GM21360 (cell line): ENCODE measurements around the gene SERAC1.

Source experiments
- ATAC-seq: cut with Tn5 transposase; IDR thresholded peaks from one replicate; pipeline ENCODE4 v1.9.1; 2021; ENCODE audit warnings: mild to moderate bottlenecking, moderate library complexity; ENCODE audit not compliant: unreplicated experiment

Gene SERAC1

DNA sequence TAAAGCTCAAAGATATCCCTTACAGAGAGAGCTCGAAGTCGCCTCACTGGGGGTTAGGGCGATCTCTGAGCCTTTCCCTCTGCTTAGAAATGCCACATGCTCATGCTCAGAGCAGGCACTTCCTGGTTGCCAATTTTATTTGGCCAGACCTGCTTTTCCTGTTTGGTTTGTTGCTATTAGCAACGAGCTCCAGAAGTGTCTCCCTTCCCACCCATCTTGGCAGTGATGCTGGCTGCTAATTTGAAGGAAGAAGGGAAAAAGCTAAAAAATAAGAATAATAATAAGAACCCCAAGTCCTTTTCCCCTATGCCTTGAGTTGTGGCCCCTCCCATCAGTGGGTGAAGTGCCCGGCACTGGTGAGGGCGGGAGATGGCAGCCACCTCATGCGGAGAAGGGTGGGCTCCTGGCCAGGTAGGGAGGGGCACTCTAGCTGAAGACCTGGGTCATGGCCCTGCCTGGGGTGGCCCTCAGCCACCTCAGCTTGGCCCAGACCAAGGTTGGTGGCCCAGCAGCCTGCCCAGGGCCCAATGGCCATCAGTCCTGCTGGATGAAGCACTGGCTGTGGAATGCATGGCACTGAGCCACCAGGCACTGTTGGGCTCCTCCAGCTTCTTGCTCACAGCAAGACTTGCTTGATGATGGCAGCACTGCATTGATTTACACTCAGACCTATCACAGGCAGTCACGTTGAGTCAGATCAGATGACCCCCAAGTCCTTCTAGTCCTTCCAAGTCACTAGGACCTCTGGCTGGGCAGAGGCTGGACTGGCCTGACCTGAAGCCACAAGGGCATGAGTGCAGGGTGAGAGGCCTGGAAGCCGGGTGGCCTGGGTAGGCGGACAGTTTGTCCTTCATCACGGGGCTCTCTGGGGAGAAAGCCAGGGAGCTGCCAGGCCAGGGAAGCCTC is 107.4 kb downstream of the SERAC1 start:
- no peak for ATAC-seq
